IPS DF 19.7 (cell line): ENCODE results near the gene PTPRZ1.
A peak's percentile ranks its signal among the peaks of the same experiment; 100 is the strongest.

Experiments used
- DNase-seq: peaks from one replicate; pipeline ENCODE4 v3.0.0-alpha.2; 2013; ENCODE audit warnings: low read depth, low spot score

Gene PTPRZ1

DNA sequence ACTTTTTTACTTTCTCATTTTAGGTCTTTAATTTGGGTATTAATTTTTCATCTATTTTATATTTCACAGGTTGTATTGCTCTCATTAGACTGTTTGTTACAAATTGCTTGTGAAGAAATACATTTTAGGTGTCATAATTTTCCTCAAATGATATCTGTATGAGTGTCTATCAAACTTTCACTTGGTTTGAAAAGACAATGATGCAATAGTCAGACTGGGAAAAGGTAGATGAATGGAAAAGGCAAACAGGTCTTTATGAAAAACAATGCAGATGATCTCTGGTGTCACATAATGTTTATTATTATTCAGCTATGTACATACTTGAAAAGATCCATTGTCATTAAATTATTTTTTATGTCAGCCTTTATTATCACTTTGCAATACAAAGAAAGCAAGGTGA lies 80.2 kb downstream of the PTPRZ1 start:
- DNase-seq = no peak

DNA sequence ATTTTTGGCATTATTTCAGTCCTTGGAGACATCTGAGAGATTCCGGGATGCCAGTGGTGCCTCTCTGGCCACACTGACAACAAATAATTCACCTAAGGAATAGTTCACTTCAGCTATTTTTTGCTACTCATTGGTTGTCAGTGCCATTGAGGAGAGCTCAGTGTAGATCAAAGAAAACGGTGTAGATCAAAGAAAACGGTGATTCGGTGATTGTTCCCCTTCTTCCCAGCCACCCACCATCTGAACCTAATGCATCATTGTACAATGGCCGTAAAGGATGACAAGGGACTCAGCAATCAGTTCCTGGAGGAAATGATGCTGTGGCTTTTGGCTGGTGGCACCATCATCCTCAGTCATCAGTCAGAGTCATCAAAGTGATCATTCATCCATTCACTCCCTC lies 80.6 kb downstream of the PTPRZ1 start:
- DNase-seq = no peak

DNA sequence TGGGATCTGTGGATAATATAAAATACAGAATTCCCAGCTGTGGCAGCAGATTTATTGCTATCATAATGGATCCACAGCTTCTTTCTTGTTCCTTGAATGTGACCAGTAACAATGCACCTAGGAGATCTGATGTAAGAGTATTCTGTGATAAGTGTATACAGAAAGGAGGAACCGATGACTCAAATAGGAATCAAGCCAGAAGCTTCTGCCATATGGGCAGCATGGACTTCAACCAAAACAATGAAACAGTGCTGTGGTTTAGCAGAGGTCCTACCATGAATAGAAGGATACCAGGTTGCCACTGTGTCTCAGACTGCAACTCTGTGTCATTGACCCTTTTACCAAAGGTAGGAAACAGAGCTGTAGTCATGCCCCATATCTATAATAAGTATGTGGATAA lies 81.8 kb downstream of the PTPRZ1 start:
- no peak for DNase-seq

DNA sequence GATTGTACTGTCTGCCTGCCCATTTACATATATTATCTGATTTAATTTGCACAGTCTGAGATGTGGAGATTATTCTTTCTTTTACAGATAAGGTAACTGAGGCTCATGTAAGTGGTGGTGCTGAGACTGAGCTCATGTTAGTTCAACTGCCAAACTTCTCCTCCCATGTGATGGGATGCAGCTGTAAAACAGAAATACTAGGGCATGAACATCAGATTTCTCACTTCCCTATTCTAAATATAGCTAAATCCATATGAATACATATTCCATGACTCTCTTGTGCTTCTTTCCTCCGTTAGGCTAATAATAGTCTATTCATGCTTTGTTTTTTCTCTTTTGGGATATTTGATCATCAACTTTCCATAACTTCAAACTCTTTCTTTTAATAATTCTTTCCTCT lies 84.7 kb downstream of the PTPRZ1 start:
- DNase-seq = no peak

DNA sequence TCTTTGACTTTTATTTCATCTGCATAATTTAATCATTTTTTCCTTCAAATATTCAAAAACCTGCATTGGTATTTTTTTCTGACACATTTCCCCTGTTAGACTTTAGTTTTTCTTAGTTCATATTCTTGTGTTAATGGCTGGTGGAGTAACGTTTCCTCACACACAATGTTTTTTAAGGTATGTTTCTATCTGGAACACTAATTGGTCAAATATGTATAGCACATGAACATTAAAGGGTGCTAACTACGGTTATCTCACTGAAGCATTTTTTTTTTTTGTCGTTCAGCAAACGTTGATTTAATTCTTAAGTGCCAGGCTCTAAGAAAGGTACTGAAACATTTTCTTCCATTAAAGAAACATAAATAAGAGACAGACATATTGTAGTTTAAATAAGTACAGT lies 87.7 kb downstream of the PTPRZ1 start:
- DNase-seq = no peak

DNA sequence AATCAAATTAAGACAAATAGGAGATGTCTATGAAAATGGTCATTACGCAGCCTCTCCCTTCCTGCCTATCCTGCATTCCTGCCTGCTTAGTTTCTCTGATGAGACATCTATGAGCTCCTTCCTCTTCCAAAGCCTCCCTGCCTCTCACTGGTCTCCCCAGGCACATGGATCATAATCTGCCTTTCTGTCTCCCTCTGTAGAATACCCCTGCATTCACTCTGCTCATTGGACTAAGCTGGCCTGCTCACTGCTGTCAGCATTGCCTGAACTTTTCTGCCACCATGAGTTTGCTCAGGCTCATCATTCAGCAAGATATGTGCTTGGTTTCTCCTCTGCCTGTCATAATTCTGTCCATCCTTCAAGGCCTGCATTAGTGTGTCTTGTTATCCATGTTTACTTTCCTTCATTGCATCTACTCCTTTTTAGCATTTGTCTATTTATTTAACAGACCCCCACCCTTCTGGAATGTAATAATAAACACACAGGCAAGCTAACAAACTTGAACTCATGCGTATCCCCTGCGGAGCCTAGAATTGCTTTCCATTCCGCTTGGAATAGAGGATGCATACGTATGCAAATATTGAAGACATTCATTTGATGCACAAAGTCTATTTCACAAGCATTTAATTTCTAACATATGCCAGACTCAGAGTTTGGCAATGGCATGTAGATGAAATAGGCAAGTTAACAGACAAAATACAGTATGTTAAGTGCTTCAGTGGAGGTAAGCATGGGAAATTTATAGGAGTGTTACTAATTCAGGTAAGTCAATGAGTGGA lies 88.3 kb downstream of the PTPRZ1 start:
- DNase-seq = no peak

DNA sequence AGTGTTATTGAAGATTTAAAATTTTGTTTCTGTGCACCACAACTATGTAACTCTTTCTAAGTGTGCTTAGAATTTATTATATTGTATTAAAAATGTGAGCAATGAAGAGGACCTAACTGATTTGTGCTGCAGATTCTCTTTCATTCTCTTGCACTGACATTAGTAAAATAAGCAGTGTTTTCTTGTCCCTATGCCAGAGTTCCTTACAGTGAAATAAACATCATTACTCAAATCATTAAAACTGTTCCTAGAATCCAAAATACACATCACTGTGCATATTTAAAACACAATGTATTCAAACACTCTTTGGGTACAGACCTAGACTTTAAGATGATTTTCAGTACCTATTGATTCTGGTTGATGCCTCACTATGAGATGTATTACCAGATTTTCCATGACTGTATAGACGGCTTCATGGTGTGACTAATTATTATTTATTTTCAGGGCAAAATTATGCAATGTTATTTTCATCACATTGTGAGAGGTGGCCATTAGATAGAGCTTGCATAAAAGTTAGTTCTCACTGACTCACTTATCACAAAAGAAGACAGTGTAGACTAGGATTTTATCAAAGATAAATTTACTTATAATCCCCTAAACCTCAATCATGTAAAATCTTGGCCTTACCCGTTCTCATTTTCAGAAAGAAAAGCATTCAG lies 93.4 kb downstream of the PTPRZ1 start:
- no peak for DNase-seq

DNA sequence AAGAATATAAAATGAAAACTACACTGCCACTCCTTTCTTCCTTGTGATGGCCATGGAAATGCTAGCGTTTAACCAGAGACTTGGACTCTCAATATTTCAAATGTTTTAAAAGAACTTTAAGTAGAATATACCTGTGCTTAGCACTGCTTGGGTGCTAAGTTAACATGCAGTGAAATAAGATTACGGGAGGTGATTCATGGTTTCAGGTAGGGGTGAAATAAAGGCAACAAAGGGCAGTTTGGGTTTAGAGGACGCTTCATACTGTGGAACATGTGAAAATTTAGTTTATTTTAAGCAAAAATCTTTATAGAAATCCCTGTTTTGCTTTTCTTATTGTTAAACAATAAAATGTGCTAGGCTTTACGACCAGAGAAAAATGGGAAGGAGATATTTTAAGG lies 94.0 kb downstream of the PTPRZ1 start:
- no peak for DNase-seq

DNA sequence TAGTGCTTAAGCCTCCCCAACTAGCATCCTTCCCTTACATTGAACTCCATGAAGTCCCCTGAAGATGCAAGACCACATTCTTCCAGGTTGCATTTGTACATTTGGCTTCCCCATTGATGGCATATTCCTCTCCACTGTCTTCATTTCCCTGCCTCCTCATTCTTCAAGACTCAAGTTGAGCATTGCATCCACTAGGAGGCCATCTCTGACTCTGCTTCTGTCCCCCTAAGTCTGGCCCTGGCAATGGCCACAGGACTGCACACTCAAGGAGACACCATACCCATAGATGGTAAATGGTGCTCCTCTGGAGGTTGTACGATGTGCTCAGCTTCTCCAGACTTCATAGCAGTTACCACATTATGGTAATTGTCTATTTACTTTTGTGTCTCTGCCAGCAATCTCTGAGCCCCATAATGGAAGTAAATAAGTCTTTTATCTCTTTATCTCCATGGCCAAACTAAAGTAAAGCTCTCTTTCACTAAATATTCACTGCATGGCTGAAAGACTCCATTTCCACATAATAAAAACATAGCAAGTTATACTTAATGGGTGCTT lies 112.6 kb downstream of the PTPRZ1 start:
- DNase-seq = peak; percentile 28

DNA sequence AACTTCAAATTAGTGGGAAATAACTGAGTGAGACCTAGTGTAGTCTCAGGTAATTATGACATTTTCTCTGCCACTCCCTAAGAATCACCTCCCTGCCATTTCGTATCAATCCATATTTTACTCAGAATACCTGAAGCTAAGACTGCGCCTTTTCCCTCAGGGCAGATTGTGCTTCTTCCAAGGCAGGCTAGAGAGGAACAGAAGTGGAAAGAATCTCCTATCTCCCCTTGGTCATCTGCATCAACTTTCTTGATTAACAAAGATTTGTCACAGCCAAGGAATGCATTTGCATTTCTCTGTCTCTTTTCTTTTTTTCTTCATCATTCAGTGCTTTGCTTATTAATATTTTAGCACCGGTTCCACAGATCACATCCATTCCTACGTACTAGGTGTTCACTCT lies 119.1 kb downstream of the PTPRZ1 start:
- no peak for DNase-seq

DNA sequence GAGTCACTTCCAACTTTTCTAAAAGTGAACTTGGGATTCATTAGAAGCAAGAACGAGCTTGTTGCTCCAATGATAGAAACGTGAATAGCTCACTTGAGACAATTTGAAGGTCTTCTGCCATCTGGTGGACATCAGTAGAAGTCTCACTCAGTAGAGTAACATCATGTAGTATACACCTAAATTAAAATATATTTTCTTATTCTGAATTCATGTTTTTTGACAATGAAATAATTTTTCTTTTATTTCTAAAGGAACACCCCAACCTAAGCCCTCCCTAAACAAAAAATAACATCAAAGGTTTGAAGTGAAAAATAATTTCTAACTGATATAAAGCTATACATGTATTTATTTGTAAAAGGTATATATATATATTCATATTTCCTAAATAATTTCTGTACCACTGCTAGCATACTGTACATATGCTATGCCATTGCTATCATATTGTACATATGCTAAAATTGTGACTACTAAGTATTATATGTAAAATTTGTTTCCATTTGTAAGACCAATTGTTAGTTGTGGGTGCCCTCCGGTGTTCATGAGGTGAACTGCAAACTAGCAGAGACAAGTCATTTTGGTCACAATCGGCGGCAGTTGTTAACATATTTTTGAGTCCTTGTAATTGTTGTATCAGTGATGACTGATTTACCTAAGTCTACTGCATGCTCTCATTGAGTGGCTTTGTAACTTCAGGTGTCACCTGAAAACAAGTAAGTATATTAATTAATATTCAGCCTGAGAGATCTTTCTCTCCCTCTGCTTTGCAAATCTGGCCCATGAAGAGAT lies 121.9 kb downstream of the PTPRZ1 start:
- DNase-seq = peak; percentile 59

DNA sequence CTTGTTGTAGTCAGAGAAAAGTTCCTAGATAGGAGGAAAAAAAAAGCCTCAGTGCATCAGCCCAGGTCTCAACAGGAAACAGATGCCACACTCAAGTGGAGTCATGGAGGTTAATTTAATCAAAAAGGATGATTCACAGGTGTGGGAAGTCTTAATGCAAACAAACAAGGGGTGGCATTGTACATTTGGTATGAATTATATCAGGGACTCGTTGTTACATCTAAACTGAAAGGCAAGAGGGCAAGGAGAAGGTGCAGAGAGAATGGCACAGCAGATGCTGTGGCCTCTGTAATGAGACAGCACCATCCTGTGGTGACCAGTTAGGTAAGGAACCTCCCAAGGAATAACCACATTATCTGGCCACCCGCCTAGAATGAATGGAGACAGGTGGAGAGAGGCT lies 133.7 kb downstream of the PTPRZ1 start:
- no peak for DNase-seq

DNA sequence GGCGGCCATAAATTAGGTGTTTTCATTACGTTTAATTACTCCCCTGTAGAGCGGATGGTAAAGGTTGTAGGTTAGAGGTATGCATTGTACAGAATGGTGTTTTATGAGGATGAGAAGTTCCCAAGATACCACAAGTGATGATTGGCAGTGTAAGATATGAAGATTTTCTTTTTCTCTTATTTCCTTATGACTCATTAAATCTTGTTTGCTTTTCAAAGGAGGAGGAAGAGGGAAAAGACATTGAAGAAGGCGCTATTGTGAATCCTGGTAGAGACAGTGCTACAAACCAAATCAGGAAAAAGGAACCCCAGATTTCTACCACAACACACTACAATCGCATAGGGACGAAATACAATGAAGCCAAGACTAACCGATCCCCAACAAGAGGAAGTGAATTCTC lies 137.2 kb downstream of the PTPRZ1 start:
- no peak for DNase-seq

DNA sequence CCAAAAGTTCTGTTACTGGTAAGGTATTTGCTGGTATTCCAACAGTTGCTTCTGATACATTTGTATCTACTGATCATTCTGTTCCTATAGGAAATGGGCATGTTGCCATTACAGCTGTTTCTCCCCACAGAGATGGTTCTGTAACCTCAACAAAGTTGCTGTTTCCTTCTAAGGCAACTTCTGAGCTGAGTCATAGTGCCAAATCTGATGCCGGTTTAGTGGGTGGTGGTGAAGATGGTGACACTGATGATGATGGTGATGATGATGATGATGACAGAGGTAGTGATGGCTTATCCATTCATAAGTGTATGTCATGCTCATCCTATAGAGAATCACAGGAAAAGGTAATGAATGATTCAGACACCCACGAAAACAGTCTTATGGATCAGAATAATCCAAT lies 140.1 kb downstream of the PTPRZ1 start:
- no peak for DNase-seq

DNA sequence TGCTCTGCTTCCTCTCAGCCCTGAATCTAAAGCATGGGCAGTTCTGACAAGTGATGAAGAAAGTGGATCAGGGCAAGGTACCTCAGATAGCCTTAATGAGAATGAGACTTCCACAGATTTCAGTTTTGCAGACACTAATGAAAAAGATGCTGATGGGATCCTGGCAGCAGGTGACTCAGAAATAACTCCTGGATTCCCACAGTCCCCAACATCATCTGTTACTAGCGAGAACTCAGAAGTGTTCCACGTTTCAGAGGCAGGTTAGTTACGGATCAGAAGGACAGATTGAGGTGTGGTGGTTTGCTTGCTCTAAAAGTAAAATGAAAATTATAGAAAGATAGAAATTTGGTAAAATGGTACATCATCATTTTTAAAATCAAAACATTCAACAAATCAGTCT lies 140.7 kb downstream of the PTPRZ1 start:
- no peak for DNase-seq

DNA sequence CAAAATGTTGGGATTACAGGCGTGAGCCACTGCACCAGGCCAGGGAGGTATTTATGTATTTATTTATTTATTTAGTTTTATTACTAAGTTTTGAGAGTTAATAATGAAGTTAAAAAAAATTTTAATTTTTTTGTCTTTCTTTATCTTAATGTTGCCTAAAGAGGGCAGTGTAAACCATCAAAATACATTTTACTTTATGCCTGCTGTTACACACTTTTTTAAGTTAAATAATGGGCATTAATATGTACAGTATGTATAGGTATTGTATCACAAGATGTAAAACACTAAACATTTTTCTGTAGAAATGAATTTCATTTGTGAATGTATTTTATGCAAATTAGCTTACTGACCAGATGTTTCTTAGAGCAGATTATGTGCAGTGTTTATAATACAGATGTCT lies 141.7 kb downstream of the PTPRZ1 start:
- no peak for DNase-seq

DNA sequence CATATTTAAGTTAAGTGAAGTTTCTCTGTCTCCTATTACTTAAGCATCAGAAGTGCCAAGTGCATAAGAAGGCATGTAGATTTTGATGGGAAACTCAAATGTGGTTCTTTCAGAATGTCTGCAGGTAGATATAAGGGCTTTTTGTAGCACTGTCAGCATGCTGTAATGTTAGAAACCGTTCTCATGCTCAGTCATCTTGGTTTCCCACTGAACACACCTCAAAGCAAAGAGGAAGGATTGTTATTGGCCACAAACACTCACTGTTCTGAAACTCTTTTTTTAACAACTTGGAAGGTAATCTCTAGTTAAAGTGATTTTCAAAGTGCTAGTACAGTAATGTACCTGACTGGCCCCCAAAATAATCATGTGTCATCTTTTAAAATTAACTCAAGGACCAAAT lies 145.1 kb downstream of the PTPRZ1 start:
- no peak for DNase-seq

DNA sequence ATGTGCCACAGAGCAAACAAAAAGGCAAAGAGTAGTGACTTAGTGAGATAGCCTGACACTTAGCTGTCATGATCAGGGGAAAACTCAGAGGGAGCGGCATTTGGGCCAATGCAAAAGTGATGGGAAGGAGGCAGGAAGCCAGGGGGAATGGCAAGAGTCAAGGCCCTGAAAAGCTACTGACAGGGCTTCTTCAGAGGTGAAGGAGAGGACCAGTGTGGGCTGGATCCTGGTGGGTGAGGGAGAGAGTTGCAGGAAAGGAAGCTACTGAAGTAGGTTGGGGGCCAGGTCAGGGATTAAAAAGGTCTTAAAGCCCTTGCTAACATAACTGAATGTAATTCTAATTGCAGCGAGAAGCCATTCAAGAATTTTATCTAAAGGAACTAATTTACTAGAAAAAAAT lies 154.1 kb downstream of the PTPRZ1 start:
- DNase-seq = no peak

DNA sequence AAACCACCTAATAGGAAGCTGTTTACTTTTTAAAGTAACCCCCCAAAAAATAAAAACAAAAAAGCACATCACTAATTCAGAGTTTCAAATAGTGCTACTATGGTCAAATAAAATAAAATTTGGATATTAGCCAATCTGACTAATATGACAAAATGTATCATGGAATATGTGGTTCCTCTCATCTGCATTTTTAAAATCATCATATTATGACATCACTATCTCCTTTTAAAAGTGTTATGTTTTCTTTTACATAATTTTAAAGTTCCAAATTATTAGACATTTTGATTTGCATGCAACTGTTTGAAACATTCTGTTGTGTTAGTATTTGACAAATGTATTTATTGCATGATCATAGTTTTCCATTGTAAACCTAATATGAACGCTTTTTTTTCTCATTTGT lies 160.7 kb downstream of the PTPRZ1 start:
- no peak for DNase-seq

DNA sequence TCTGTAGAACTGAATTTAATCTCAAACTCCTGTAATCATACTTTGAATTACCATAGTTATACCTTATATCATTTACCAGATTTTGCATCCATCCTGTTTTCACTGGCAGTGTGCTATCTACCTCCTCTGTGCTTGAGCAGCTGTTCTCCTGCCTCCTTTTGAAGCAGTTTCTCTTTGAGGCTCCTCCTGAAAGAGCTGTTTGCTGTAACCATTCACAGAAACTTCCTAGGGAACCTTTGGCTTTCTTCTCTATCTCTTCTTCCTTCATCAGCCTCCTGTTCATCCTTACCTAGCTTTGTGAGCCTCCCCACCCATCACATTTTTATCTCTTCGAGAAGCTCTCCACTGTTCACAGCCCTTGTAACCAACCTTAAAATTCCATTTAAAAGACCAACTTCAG lies 162.9 kb downstream of the PTPRZ1 start:
- DNase-seq = no peak

DNA sequence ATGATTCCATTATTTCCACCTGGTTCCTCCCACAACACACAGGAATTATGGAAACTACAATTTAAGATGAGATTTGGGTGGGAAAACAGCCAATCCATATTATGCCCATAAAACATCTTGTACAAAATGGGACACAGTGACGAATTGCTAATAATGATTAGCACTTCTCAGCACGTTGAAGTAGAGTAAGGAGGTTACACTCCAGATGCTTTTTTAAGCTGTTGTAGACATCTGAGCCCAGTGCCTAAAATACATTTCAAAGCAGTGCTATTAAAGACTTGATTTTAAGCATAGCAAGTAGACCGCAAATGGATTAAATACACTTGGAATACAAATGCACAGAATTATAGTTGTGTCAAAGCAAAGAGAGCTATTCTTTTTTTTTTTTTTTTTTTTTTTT lies 165.2 kb downstream of the PTPRZ1 start:
- no peak for DNase-seq

DNA sequence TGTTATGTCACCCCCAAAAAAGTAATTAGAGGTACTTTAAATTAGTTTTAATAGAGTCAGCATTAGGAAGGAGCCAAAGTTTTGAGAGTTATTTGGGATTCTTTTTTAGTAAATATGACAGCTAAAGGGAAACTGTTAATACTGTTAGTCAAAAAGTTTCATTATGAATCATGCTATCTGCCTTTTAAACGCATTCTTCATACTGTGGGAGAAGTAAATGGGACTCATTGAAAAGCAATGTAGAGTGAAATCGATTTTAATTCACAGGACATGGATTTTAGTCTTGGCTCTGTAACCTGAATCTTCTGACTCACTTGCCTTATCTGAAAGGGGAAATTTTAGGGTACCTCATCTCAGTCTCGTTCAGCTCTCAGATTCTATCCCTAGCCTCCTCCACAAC lies 165.9 kb downstream of the PTPRZ1 start:
- DNase-seq = no peak

DNA sequence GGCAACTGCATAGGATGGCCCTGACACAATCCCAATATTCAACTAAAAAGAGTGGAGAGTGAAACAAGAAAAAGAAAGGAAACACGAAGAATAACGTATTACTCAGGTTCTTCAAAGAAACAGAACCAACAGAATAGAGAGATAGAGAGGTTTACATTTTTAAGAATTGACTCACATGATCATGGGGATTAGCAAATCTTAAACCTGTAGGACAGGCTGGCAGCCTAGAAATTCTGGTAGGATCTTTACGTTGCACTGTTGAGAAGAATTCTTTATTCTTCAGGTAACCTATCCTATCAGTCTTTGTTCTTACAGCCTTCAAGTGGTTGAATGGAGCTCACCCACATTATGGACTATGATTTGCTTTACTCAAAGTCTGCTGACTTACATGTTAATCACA lies 167.2 kb downstream of the PTPRZ1 start:
- DNase-seq = no peak
